Measurements from ENCODE around the gene WRAP53.

GRCh38 chr17:7700510-7700909 is 12.2 kb downstream of the WRAP53 start:
- TF ChIP-seq CTCF (IDR thresholded peaks at IDR 0.05): no peak
- TF ChIP-seq POLR2AphosphoS5 (IDR thresholded peaks at IDR 0.05): no peak
- no peak for TF ChIP-seq POLR2A (IDR thresholded peaks at IDR 0.05)

Data from upper lobe of left lung (tissue), 4 donors.